K562 (cell line): Measurements from ENCODE around the gene SIGMAR1. TPM values are rescaled to one million over a fixed set of nuclear protein-coding genes. Genes with fewer than 3 reads are reported as not detected.
A peak's percentile ranks its signal among the peaks of the same experiment; 100 is the strongest.

Experiments used
- CBFA2T2 ChIP-seq: fragments of 450-650 bp; conservative IDR thresholded peaks from 2 replicates; pipeline ENCODE4 v1.6.1; 2017; ENCODE audit warnings: mild to moderate bottlenecking
- SMAD3 ChIP-seq: fragments of 450-650 bp; formaldehyde crosslinking; conservative IDR thresholded peaks from 2 replicates; pipeline ENCODE4 v1.4.0; 2020; ENCODE audit warnings: mild to moderate bottlenecking
- USF2 ChIP-seq: sonication (generic); formaldehyde crosslinking; IDR thresholded peaks from 2 replicates; pipeline ENCODE4 v1.5.0; 2020; ENCODE audit warnings: missing genetic modification reagents
- ZNF589 ChIP-seq: fragments of 200-800 bp; sonication (Bioruptor generic); IDR thresholded peaks from 2 replicates; pipeline ENCODE4 v1.6.1; 2016; ENCODE audit warnings: low read depth, missing genetic modification characterization, missing compliant biosample characterization
- ZNF76 ChIP-seq: fragments of 250-450 bp; sonication (Bioruptor Pico); IDR thresholded peaks from 2 replicates; pipeline ENCODE4 v1.4.0; 2020; ENCODE audit warnings: mild to moderate bottlenecking, moderate library complexity, borderline replicate concordance
- polyA plus RNA-seq, 8 experiments: library from polyadenylated mRNA; depleted of rRNA in 4 of 8; stranded (reverse) in 5 of 8; unstranded in 3 of 8; fragments of >200 nt; fragmentation: Nextera tagmentation in 2 of 8; fragmentation: Illumina TruSeq in 1 of 8; extraction: Ambion mirVana in 2 of 8; extraction: Trizol in 1 of 8; gene quantifications; 2 replicates each; pipeline versions ENCODE4 v1.2.1 to v1.2.3, GENCODE V29; 2011 to 2014; ENCODE audit warnings: inconsistent platforms in 1 of 8, missing spikeins in 1 of 8
- total RNA-seq, 7 experiments: library from RNA; depleted of rRNA in 6 of 7; stranded (reverse); fragments of >200 nt in 6 of 7; fragmentation: Illumina TruSeq in 2 of 7; extraction: Trizol in 2 of 7; gene quantifications; 2 replicates each; pipeline versions ENCODE4 v1.2.1 to v1.2.3, GENCODE V29; 2011 to 2021; ENCODE audit warnings: low replicate concordance in 1 of 7
- TF ChIP-seq, protein P1 (sequence below), 2 experiments: fragments of 450-650 bp in 1 of 2; sonication (generic) in 1 of 2; formaldehyde crosslinking in 1 of 2; IDR thresholded peaks; 2 replicates each; pipeline versions ENCODE4 v1.7.1 to v1.9.0; 2016 to 2022; ENCODE audit warnings: inconsistent platforms in 1 of 2, mild to moderate bottlenecking in 1 of 2, missing genetic modification reagents in 1 of 2
- TF ChIP-seq, protein P2 (sequence below): IDR thresholded peaks from 3 replicates; pipeline ENCODE4 v1.6.1; 2011; ENCODE audit warnings: borderline replicate concordance, mild to moderate bottlenecking, moderate library complexity; ENCODE audit not compliant: insufficient read length; ENCODE audit errors: extremely low read depth
- TF ChIP-seq, protein P3 (sequence below): fragments of 250-450 bp; sonication (Bioruptor Pico); IDR thresholded peaks from 2 replicates; pipeline ENCODE4 v1.4.0; 2020; ENCODE audit warnings: mild to moderate bottlenecking, moderate library complexity, borderline replicate concordance

Gene SIGMAR1
- total and polyA plus RNA-seq, 9 of the 15 experiments (the other 6 are each of a cell fraction or from before 2014, with no cell fraction given), result 6.9 to 80.0 (median 35.2) TPM

DNA sequence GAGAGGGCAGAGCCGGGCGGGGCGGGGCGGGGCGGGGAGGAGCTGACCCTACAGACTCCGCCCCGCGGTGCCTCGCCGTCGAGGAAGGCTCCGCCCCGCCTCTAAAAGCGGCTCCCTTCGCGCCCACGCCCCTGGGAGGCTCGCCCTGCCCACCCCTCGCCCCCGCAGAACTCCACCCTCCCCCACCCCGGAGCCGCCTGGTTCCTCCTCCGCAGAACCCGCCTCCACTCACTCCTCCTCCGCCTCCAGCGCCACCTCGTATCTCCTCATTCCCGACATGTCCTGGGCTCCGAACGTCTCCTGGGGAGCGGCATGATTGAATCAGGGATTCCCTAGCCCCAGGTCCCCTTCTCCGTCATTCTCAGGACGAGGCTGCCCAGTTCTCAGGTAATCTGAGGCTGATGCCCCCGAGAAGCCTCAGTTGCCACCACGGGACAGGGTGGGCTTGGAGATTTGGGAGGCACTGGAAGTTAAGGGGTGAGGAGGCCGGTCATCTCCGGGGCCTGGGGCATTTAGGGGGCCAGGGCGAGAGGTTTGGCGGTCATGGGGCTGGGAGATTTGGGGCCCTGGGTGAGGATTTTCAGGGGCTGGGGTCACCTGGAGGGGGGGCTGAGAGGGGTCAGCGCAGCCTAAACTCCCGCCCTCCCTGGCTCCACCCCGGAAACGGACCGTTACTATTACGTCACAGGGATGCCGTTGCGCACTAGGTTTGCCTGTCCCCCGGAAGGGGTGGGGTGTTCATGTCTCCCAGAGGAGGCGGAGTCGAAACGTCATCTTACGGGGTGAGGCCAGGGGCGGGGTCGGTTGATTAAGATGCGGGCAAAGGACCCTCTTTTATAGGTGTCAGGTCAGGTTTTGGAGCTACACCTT is 28.0 kb upstream of the SIGMAR1 start (continued):
- TF ChIP-seq, protein P1, sequence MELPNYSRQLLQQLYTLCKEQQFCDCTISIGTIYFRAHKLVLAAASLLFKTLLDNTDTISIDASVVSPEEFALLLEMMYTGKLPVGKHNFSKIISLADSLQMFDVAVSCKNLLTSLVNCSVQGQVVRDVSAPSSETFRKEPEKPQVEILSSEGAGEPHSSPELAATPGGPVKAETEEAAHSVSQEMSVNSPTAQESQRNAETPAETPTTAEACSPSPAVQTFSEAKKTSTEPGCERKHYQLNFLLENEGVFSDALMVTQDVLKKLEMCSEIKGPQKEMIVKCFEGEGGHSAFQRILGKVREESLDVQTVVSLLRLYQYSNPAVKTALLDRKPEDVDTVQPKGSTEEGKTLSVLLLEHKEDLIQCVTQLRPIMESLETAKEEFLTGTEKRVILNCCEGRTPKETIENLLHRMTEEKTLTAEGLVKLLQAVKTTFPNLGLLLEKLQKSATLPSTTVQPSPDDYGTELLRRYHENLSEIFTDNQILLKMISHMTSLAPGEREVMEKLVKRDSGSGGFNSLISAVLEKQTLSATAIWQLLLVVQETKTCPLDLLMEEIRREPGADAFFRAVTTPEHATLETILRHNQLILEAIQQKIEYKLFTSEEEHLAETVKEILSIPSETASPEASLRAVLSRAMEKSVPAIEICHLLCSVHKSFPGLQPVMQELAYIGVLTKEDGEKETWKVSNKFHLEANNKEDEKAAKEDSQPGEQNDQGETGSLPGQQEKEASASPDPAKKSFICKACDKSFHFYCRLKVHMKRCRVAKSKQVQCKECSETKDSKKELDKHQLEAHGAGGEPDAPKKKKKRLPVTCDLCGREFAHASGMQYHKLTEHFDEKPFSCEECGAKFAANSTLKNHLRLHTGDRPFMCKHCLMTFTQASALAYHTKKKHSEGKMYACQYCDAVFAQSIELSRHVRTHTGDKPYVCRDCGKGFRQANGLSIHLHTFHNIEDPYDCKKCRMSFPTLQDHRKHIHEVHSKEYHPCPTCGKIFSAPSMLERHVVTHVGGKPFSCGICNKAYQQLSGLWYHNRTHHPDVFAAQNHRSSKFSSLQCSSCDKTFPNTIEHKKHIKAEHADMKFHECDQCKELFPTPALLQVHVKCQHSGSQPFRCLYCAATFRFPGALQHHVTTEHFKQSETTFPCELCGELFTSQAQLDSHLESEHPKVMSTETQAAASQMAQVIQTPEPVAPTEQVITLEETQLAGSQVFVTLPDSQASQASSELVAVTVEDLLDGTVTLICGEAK (IDR thresholded peaks at IDR 0.05), result peak; percentile 91
- TF ChIP-seq, protein P1 (CRISPR knock-in tag; IDR thresholded peaks at IDR 0.05), result no peak
- no peak for TF ChIP-seq CBFA2T2
- TF ChIP-seq ZNF76 (CRISPR knock-in tag), result no peak
- TF ChIP-seq SMAD3, result no peak
- TF ChIP-seq, protein P2, sequence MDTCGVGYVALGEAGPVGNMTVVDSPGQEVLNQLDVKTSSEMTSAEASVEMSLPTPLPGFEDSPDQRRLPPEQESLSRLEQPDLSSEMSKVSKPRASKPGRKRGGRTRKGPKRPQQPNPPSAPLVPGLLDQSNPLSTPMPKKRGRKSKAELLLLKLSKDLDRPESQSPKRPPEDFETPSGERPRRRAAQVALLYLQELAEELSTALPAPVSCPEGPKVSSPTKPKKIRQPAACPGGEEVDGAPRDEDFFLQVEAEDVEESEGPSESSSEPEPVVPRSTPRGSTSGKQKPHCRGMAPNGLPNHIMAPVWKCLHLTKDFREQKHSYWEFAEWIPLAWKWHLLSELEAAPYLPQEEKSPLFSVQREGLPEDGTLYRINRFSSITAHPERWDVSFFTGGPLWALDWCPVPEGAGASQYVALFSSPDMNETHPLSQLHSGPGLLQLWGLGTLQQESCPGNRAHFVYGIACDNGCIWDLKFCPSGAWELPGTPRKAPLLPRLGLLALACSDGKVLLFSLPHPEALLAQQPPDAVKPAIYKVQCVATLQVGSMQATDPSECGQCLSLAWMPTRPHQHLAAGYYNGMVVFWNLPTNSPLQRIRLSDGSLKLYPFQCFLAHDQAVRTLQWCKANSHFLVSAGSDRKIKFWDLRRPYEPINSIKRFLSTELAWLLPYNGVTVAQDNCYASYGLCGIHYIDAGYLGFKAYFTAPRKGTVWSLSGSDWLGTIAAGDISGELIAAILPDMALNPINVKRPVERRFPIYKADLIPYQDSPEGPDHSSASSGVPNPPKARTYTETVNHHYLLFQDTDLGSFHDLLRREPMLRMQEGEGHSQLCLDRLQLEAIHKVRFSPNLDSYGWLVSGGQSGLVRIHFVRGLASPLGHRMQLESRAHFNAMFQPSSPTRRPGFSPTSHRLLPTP, result no peak
- TF ChIP-seq USF2 (CRISPR knock-in tag), result no peak
- no peak for TF ChIP-seq ZNF589 (CRISPR knock-in tag)
- TF ChIP-seq, protein P3, sequence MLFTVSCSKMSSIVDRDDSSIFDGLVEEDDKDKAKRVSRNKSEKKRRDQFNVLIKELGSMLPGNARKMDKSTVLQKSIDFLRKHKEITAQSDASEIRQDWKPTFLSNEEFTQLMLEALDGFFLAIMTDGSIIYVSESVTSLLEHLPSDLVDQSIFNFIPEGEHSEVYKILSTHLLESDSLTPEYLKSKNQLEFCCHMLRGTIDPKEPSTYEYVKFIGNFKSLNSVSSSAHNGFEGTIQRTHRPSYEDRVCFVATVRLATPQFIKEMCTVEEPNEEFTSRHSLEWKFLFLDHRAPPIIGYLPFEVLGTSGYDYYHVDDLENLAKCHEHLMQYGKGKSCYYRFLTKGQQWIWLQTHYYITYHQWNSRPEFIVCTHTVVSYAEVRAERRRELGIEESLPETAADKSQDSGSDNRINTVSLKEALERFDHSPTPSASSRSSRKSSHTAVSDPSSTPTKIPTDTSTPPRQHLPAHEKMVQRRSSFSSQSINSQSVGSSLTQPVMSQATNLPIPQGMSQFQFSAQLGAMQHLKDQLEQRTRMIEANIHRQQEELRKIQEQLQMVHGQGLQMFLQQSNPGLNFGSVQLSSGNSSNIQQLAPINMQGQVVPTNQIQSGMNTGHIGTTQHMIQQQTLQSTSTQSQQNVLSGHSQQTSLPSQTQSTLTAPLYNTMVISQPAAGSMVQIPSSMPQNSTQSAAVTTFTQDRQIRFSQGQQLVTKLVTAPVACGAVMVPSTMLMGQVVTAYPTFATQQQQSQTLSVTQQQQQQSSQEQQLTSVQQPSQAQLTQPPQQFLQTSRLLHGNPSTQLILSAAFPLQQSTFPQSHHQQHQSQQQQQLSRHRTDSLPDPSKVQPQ, result no peak
